WTC11 (cell line): ENCODE measurements around the gene HSDL1. TPM values are rescaled to one million over a fixed set of nuclear protein-coding genes. Genes with fewer than 3 reads are reported as not detected.
A peak's percentile ranks its signal among the peaks of the same experiment; 100 is the strongest.

Experiments used
- ATAC-seq: fragments of 200-7000 bp; cut with Tn5 transposase; 2 replicates; pipeline ENCODE4 v1.10.0; 2021; ENCODE audit warnings: mild to moderate bottlenecking, moderate library complexity
- CTCF ChIA-PET: fragments of 300-600 bp; sonication (Branson Sonifier 250); formaldehyde crosslinking; loops from one replicate; lab custom pipeline; 2021; ENCODE audit warnings: antibody characterized with exemption; lab: Charles Lee
- POLR2A ChIA-PET: fragments of 350-600 bp; sonication (Branson Sonifier 250); formaldehyde crosslinking; loops from one replicate; lab custom pipeline; 2021; ENCODE audit warnings: antibody characterized with exemption; lab: Charles Lee
- DNase-seq: peaks from one replicate; pipeline ENCODE4 v3.0.0; 2021; ENCODE audit warnings: low spot score
- H3K27ac Mint-ChIP-seq: 2 replicates; pipeline ENCODE4 v1.8.0; 2021; ENCODE audit warnings: mixed read lengths
- H3K27me3 Mint-ChIP-seq: 2 replicates; pipeline ENCODE4 v1.8.0; 2021; ENCODE audit warnings: low read depth, mild to moderate bottlenecking, moderate library complexity, mixed read lengths
- H3K36me3 Mint-ChIP-seq: 2 replicates; pipeline ENCODE4 v1.8.0; 2021; ENCODE audit warnings: mixed read lengths
- H3K4me1 Mint-ChIP-seq: 2 replicates; pipeline ENCODE4 v1.8.0; 2022; ENCODE audit warnings: mixed read lengths
- H3K4me3 Mint-ChIP-seq: 2 replicates; pipeline ENCODE4 v1.8.0; 2021; ENCODE audit warnings: mild to moderate bottlenecking, moderate library complexity, mixed read lengths
- H3K9me3 Mint-ChIP-seq: 2 replicates; pipeline ENCODE4 v1.8.0; 2021; ENCODE audit warnings: mixed read lengths
- AR ChIP-seq: fragments of 250-450 bp; sonication (Bioruptor Pico); IDR thresholded peaks from 2 replicates; pipeline ENCODE4 v1.9.0; 2021; ENCODE audit warnings: mild to moderate bottlenecking
- MAX ChIP-seq: sonication (generic); formaldehyde crosslinking; IDR thresholded peaks from 2 replicates; pipeline ENCODE4 v1.8.0; 2022; ENCODE audit warnings: mild to moderate bottlenecking, missing genetic modification reagents
- MXD4 ChIP-seq: fragments of 250-450 bp; sonication (Bioruptor Pico); IDR thresholded peaks from 2 replicates; pipeline ENCODE4 v1.8.0; 2021; ENCODE audit warnings: mild to moderate bottlenecking, moderate library complexity, borderline replicate concordance
- USF1 ChIP-seq: sonication (generic); formaldehyde crosslinking; IDR thresholded peaks from 2 replicates; pipeline ENCODE4 v1.8.0; 2022; ENCODE audit warnings: mild to moderate bottlenecking, missing genetic modification reagents
- USF2 ChIP-seq: sonication (generic); formaldehyde crosslinking; IDR thresholded peaks from 2 replicates; pipeline ENCODE4 v1.8.1; 2023; ENCODE audit warnings: mild to moderate bottlenecking, missing genetic modification reagents, moderate library complexity
- ZBTB21 ChIP-seq: sonication (generic); formaldehyde crosslinking; IDR thresholded peaks from 2 replicates; pipeline ENCODE4 v1.8.1; 2023; ENCODE audit warnings: mild to moderate bottlenecking, missing genetic modification reagents, borderline replicate concordance
- ZNF121 ChIP-seq: sonication (generic); formaldehyde crosslinking; IDR thresholded peaks from 2 replicates; pipeline ENCODE4 v1.8.0; 2023; ENCODE audit warnings: missing genetic modification reagents
- ZNF232 ChIP-seq: sonication (generic); formaldehyde crosslinking; IDR thresholded peaks from 2 replicates; pipeline ENCODE4 v1.8.0; 2022; ENCODE audit warnings: mild to moderate bottlenecking, missing genetic modification reagents
- ZNF263 ChIP-seq: sonication (generic); formaldehyde crosslinking; IDR thresholded peaks from 2 replicates; pipeline ENCODE4 v1.8.1; 2022; ENCODE audit warnings: low read depth, mild to moderate bottlenecking, moderate library complexity, missing genetic modification reagents
- ZNF396 ChIP-seq: fragments of 250-450 bp; sonication (Bioruptor Pico); IDR thresholded peaks from 2 replicates; pipeline ENCODE4 v1.8.0; 2021; ENCODE audit warnings: mild to moderate bottlenecking, moderate library complexity, borderline replicate concordance
- ZSCAN18 ChIP-seq: fragments of 250-450 bp; sonication (Bioruptor Pico); IDR thresholded peaks from 2 replicates; pipeline ENCODE4 v2.1.2; 2022; ENCODE audit warnings: mild to moderate bottlenecking, moderate library complexity
- total RNA-seq: library from RNA; stranded (reverse); gene quantifications from 3 replicates; pipeline ENCODE4 v1.2.3, GENCODE V29; 2021
- TF ChIP-seq, protein P1 (sequence below): fragments of 250-450 bp; sonication (Bioruptor Pico); IDR thresholded peaks from 2 replicates; pipeline ENCODE4 v1.9.0; 2021; ENCODE audit warnings: moderate library complexity, mild to moderate bottlenecking, inconsistent platforms, borderline replicate concordance
- TF ChIP-seq, protein P2 (sequence below): sonication (generic); formaldehyde crosslinking; IDR thresholded peaks from 2 replicates; pipeline ENCODE4 v1.8.0; 2023; ENCODE audit warnings: mild to moderate bottlenecking, missing genetic modification reagents
- TF ChIP-seq, protein P3 (sequence below): sonication (generic); formaldehyde crosslinking; IDR thresholded peaks from 2 replicates; pipeline ENCODE4 v1.8.1; 2023; ENCODE audit warnings: mild to moderate bottlenecking, moderate library complexity, missing genetic modification reagents
- TF ChIP-seq, protein P4 (sequence below): fragments of 200-600 bp; IDR thresholded peaks from 2 replicates; pipeline ENCODE4 v1.8.0; 2022; ENCODE audit warnings: antibody characterized with exemption
- TF ChIP-seq, protein P5 (sequence below): sonication (generic); formaldehyde crosslinking; IDR thresholded peaks from 2 replicates; pipeline ENCODE4 v1.8.1; 2023; ENCODE audit warnings: mild to moderate bottlenecking, missing genetic modification reagents, moderate library complexity

Gene HSDL1
- total RNA-seq, 1 experiment from 2014 or later: 48.6 TPM

GRCh38 chr16:84155226-84155625 lies 10.2 kb upstream of the HSDL1 start:
- Mint-ChIP-seq H3K27me3 (peaks cover 2% of the 10 kb centered on the region), H3K9me3 (no peaks in the 10 kb centered on the region), H3K4me3 (no peak overlapping the region), H3K27ac (no peak overlapping the region), H3K4me1 (no peaks in the 10 kb centered on the region), H3K36me3 (no peaks in the 10 kb centered on the region)
- ATAC-seq (no peak), DNase-seq (no peak)
- POLR2A ChIA-PET: no interaction called here
- CTCF ChIA-PET: interaction anchor here (0.6 to 1.1 kb wide), 2 partner anchors 32 to 1925 kb away, joined by 3 to 4 read pairs; partner anchors contain the start of gene TAF1C
- TF ChIP-seq AR (CRISPR knock-in tag): no peak
- TF ChIP-seq, protein P1, sequence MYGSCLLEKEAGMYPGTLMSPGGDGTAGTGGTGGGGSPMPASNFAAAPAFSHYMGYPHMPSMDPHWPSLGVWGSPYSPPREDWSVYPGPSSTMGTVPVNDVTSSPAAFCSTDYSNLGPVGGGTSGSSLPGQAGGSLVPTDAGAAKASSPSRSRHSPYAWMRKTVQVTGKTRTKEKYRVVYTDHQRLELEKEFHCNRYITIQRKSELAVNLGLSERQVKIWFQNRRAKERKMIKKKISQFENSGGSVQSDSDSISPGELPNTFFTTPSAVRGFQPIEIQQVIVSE: no peak
- no peak for TF ChIP-seq ZSCAN18
- TF ChIP-seq ZNF121 (CRISPR knock-in tag): peak; percentile 4; the same call in 1 of the 2 replicates
- TF ChIP-seq MAX (CRISPR knock-in tag): no peak
- TF ChIP-seq, protein P2, sequence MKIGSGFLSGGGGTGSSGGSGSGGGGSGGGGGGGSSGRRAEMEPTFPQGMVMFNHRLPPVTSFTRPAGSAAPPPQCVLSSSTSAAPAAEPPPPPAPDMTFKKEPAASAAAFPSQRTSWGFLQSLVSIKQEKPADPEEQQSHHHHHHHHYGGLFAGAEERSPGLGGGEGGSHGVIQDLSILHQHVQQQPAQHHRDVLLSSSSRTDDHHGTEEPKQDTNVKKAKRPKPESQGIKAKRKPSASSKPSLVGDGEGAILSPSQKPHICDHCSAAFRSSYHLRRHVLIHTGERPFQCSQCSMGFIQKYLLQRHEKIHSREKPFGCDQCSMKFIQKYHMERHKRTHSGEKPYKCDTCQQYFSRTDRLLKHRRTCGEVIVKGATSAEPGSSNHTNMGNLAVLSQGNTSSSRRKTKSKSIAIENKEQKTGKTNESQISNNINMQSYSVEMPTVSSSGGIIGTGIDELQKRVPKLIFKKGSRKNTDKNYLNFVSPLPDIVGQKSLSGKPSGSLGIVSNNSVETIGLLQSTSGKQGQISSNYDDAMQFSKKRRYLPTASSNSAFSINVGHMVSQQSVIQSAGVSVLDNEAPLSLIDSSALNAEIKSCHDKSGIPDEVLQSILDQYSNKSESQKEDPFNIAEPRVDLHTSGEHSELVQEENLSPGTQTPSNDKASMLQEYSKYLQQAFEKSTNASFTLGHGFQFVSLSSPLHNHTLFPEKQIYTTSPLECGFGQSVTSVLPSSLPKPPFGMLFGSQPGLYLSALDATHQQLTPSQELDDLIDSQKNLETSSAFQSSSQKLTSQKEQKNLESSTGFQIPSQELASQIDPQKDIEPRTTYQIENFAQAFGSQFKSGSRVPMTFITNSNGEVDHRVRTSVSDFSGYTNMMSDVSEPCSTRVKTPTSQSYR (CRISPR knock-in tag): no peak
- no peak for TF ChIP-seq ZNF263 (CRISPR knock-in tag)
- TF ChIP-seq ZNF232 (CRISPR knock-in tag): no peak

DNA sequence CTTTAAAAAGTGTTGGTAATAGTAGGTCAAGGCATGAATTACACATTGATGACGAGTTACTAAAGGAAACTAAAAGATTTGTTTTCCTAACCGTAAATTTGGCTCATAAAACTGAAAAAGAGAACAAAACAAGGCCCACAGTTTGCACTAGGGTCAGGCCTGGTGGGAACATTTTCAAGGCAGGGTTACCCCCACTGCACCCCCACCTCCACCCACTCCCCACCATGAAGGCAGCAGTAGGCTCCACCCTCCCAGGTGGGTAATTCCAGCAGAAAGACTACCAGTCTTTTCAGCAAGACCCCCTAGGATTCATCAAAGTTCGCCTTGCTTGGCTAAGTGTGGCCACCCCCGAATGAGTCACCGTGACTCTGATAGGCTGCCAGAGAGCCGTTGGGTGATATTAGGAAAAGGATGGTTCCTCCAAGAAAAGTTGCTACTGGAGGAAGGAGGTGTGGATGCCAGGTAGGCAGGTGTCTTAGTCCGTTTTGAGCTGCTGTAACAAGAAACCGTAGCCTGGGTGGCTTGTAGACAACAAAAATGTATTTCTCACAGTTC lies 8.8 kb upstream of the HSDL1 start:
- Mint-ChIP-seq H3K27me3 (peaks cover 2% of the 10 kb centered on the region; the same call in 1 of the 2 replicates), H3K27ac (no peak overlapping the region), H3K9me3 (no peaks in the 10 kb centered on the region), H3K36me3 (no peaks in the 10 kb centered on the region), H3K4me1 (no peaks in the 10 kb centered on the region), H3K4me3 (no peak overlapping the region)
- ChIA-PET POLR2A (no interaction called here), CTCF (interaction anchor here (1.1 kb wide), 2 partner anchors 69 to 197 kb away, joined by 3 read pairs; no protein-coding TSS in a partner anchor)
- DNase-seq (no peak), ATAC-seq (no peak; the same call in 1 of the 2 replicates)
- TF ChIP-seq USF2 (CRISPR knock-in tag) (no peak), ZNF396 (CRISPR knock-in tag) (no peak), ZSCAN18 (no peak), ZBTB21 (CRISPR knock-in tag) (no peak), MXD4 (CRISPR knock-in tag) (no peak), USF1 (CRISPR knock-in tag) (no peak)
- TF ChIP-seq, protein P3, sequence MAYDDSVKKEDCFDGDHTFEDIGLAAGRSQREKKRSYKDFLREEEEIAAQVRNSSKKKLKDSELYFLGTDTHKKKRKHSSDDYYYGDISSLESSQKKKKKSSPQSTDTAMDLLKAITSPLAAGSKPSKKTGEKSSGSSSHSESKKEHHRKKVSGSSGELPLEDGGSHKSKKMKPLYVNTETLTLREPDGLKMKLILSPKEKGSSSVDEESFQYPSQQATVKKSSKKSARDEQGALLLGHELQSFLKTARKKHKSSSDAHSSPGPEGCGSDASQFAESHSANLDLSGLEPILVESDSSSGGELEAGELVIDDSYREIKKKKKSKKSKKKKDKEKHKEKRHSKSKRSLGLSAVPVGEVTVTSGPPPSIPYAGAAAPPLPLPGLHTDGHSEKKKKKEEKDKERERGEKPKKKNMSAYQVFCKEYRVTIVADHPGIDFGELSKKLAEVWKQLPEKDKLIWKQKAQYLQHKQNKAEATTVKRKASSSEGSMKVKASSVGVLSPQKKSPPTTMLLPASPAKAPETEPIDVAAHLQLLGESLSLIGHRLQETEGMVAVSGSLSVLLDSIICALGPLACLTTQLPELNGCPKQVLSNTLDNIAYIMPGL (CRISPR knock-in tag): no peak
- TF ChIP-seq, protein P4, sequence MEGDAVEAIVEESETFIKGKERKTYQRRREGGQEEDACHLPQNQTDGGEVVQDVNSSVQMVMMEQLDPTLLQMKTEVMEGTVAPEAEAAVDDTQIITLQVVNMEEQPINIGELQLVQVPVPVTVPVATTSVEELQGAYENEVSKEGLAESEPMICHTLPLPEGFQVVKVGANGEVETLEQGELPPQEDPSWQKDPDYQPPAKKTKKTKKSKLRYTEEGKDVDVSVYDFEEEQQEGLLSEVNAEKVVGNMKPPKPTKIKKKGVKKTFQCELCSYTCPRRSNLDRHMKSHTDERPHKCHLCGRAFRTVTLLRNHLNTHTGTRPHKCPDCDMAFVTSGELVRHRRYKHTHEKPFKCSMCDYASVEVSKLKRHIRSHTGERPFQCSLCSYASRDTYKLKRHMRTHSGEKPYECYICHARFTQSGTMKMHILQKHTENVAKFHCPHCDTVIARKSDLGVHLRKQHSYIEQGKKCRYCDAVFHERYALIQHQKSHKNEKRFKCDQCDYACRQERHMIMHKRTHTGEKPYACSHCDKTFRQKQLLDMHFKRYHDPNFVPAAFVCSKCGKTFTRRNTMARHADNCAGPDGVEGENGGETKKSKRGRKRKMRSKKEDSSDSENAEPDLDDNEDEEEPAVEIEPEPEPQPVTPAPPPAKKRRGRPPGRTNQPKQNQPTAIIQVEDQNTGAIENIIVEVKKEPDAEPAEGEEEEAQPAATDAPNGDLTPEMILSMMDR: no peak
- TF ChIP-seq, protein P1: no peak
- TF ChIP-seq, protein P5, sequence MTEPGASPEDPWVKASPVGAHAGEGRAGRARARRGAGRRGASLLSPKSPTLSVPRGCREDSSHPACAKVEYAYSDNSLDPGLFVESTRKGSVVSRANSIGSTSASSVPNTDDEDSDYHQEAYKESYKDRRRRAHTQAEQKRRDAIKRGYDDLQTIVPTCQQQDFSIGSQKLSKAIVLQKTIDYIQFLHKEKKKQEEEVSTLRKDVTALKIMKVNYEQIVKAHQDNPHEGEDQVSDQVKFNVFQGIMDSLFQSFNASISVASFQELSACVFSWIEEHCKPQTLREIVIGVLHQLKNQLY (CRISPR knock-in tag): no peak
